Hepatocyte (in vitro differentiated cells): ENCODE data around the gene TDRD3.

Experiments used
- EZH2 ChIP-seq: fragments of 200-600 bp; sonication (generic); IDR thresholded peaks from 2 replicates; pipeline ENCODE4 v1.6.1; 2016; ENCODE audit warnings: antibody characterized with exemption, mild to moderate bottlenecking, borderline replicate concordance
- TF ChIP-seq, protein P1 (sequence below): fragments of 200-600 bp; sonication (generic); IDR thresholded peaks from 2 replicates; pipeline ENCODE4 v1.5.1; 2016; ENCODE audit warnings: antibody characterized with exemption, mild to moderate bottlenecking; ENCODE audit not compliant: poor library complexity

GRCh38 chr13:60417734-60418133, 20.7 kb downstream of the TDRD3 start:
- TF ChIP-seq, protein P1, sequence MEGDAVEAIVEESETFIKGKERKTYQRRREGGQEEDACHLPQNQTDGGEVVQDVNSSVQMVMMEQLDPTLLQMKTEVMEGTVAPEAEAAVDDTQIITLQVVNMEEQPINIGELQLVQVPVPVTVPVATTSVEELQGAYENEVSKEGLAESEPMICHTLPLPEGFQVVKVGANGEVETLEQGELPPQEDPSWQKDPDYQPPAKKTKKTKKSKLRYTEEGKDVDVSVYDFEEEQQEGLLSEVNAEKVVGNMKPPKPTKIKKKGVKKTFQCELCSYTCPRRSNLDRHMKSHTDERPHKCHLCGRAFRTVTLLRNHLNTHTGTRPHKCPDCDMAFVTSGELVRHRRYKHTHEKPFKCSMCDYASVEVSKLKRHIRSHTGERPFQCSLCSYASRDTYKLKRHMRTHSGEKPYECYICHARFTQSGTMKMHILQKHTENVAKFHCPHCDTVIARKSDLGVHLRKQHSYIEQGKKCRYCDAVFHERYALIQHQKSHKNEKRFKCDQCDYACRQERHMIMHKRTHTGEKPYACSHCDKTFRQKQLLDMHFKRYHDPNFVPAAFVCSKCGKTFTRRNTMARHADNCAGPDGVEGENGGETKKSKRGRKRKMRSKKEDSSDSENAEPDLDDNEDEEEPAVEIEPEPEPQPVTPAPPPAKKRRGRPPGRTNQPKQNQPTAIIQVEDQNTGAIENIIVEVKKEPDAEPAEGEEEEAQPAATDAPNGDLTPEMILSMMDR: no peak
- no peak for TF ChIP-seq EZH2
